Measurements from ENCODE around the gene DPAGT1.
"Not testable (repeated sequence)": the region's sequence is repeated elsewhere in the genome, so short reads cannot be mapped to it uniquely, and the experiment has no call there.

The DPAGT1 gene

DNA sequence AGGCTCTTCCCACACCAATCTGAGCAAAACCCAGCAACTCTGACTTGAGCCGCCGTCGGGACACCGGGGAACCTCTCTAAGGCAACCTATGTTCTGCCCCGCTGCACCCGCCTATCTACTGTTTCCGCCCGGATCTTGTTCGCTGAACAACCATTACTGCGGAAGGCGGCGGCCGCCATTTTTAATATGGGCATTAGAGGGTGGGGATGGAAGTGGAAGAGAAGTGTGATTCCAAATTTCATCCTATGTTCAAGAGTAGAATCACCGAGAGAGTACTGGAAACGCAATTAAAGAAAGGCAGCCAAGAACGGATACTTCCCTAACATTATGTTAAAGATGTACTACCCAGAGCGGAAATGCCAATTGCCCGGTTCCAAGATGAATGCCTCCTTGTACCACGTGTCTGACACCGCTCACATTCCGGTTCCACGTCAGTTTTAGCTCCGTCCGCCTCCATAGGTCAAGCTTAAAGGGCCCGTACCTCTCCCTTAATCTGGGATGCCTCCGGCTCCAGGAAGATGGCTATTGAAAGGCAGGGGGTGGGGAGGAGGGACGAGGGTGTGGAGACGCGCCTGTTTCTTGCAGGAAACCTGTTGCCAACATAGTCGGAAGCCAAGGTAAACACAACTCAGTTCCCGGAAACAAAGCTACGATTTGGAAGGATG is at the start of gene DPAGT1:
Gene DPAGT1 (minus strand): TSS at position 95 of the 665 bp plus-strand sequence. CDS start 198 bp downstream, outside the sequence.
- Histone ChIP-seq H3K27me3 (ENCODE audit: control insufficient read depth, insufficient read depth, low read length) (no peaks in the 10 kb centered on the region), H3K9ac (ENCODE audit: low read length) (peak within 1 kb of the TSS; percentile 85), H3K36me3 (ENCODE audit: control insufficient read depth, insufficient read depth, low read length) (peaks cover 11% of the 10 kb centered on the region), H3K4me3 (ENCODE audit: low read length) (peak within 1 kb of the TSS; percentile 89), H3K27ac (ENCODE audit: low read depth, low read length) (peak within 1 kb of the TSS; percentile 97), H3K4me1 (ENCODE audit: control insufficient read depth, insufficient read depth, low read length) (peaks cover 23% of the 10 kb centered on the region)

DNA sequence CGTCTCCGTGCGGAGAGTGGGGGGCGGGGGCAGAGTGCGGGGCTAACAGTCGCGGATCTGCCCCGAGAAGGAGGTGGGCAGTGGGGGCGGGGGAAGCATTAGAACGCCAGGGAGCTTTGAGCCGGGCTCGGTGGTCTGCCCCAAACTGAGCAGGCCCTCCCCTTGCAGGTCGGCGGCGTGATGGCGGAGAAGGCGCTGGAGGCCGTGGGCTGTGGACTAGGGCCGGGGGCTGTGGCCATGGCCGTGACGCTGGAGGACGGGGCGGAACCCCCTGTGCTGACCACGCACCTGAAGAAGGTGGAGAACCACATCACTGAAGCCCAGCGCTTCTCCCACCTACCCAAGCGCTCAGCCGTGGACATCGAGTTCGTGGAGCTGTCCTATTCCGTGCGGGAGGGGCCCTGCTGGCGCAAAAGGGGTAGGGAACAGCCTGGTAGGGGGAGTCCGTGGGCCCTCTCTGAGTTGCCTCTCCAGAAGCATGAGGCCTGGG is 48.2 kb upstream of the DPAGT1 start:
- no peaks in the 10 kb centered on the region for H3K4me1 ChIP-seq (ENCODE audit: control insufficient read depth, insufficient read depth, low read length)
- H3K9ac ChIP-seq (ENCODE audit: low read length) = no peak overlapping the region
- H3K4me3 ChIP-seq (ENCODE audit: low read length) = no peak overlapping the region
- no peaks in the 10 kb centered on the region for H3K36me3 ChIP-seq (ENCODE audit: control insufficient read depth, insufficient read depth, low read length)
- no peak overlapping the region for H3K27ac ChIP-seq (ENCODE audit: low read depth, low read length)
- H3K27me3 ChIP-seq (ENCODE audit: control insufficient read depth, insufficient read depth, low read length) = peaks cover 8% of the 10 kb centered on the region

DNA sequence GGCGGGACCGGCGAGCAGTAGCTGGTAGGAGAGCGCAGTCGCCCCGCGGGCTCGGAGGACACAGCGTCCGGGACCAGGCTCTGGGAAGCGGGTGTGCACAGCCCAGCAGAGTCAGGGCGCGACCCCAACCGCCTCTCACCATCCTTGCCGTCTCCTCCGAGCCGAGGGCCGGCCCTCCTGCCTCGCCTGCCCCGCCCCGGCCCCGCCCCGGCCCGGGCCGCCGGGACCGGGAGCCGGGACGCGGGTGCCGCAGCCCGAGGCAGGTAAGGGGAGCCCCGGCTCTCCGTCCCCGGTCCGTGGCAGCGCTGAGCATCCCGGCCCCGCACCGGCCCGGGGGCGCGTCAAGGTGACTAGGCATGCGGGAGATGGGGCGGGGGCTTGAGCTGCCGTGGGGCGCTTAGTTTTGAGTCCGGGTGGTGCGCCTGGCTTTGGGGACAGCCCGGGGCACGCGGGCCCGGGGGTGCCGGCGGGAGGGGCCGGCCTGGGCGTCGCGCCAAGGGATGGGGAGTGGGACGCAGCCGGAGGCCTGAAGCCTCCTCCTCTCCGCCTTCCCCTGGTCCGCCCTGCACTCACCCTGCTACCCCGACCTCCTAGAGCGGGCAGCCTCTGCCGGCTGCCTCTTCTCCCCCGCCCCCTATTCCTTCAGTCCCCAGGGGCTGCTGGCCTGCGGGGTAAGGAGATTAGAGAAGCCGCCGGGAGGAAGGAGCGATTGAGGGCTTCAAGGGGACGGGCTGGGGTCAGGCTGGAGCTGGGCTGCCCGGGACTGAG is 47.5 kb upstream of the DPAGT1 start, which contains the start of gene ABCG4:
Gene ABCG4 (plus strand): TSS at position 35 of the 768 bp plus-strand sequence. CDS start 914 bp downstream, outside the sequence.
- H3K36me3 ChIP-seq (ENCODE audit: control insufficient read depth, insufficient read depth, low read length) = no peaks in the 10 kb centered on the region
- peaks cover 8% of the 10 kb centered on the region for H3K27me3 ChIP-seq (ENCODE audit: control insufficient read depth, insufficient read depth, low read length)
- H3K27ac ChIP-seq (ENCODE audit: low read depth, low read length) = no peak within 1 kb of the TSS
- no peaks in the 10 kb centered on the region for H3K4me1 ChIP-seq (ENCODE audit: control insufficient read depth, insufficient read depth, low read length)
- H3K4me3 ChIP-seq (ENCODE audit: low read length) = peak within 1 kb of the TSS; percentile 48
- no peak within 1 kb of the TSS for H3K9ac ChIP-seq (ENCODE audit: low read length)

DNA sequence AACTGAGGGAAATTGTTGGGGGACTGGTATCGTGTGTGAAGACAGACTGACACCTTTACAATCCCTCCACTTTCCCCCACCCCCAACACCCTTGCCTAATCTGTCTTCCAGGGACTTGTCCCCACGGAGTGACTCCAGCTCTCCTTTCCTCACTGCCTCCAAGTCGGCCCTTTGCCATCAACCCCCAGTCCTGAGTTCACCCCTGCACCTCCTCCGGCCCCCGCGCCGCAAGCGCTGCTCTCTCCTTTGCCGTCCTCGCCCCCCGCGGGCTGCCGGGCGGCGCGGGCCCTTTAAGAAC is 47.0 kb upstream of the DPAGT1 start:
- Histone ChIP-seq H3K27me3 (ENCODE audit: control insufficient read depth, insufficient read depth, low read length) (peaks cover 8% of the 10 kb centered on the region), H3K9ac (ENCODE audit: low read length) (no peak overlapping the region), H3K36me3 (ENCODE audit: control insufficient read depth, insufficient read depth, low read length) (no peaks in the 10 kb centered on the region), H3K4me3 (ENCODE audit: low read length) (peak overlapping the region; percentile 48), H3K27ac (ENCODE audit: low read depth, low read length) (no peak overlapping the region), H3K4me1 (ENCODE audit: control insufficient read depth, insufficient read depth, low read length) (no peaks in the 10 kb centered on the region)

DNA sequence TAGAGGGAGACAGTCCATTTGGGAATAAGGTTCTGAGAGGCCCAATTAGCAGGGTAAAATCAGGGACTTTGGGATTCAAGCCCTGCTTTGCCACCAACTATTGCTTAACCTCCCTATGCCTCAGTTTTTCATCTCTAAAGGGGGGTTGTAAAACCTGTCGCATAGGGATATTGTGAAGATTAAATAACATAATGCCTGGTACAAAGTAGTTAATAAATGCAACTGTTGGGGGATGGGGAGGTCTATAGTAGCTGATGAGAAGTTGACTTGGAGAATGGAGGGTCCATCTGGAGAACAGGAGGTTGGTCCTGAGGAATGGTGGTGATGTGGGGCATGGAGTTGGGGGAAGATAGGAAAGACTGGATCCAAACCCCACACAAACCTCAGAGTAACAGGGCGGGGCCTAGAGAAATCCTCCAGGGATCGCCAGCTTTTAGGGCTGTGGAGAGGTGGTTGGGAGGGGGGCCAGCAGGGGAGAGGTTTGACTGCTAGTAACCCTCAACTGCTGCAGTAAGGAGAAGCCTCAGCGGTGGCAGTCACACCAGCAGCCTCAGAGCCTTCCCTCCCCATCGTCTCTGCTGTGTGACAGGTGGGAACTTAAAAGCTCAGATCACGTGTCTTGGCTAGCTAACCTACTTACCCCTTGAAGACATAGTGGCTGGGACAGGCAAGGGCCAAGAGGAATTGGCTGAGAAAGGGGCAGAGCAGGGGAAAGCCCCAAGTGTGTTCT is 46.1 kb upstream of the DPAGT1 start:
- Histone ChIP-seq H3K4me3 (ENCODE audit: low read length) (no peak overlapping the region), H3K27me3 (ENCODE audit: control insufficient read depth, insufficient read depth, low read length) (peaks cover 8% of the 10 kb centered on the region)

DNA sequence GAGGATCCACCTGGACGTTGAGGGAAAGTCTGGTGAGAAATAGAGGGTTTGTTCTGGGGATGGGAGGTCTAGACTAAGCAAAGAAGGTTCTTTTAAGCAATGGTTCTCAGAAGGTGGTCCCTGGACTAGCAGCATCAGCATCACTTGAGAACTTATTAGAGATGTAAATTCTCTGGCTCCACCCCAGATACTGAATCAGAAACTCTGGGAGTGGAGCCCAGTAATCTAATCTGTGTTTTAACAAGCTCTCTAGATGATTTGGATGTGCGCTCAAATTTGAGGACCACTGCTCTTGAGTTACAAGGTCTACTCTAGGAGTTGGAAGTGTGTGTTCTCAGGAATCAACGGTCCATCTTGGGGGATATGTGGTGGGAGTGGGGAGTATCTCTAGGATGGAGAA is 43.9 kb upstream of the DPAGT1 start:
- Histone ChIP-seq H3K9ac (ENCODE audit: low read length) (no peak overlapping the region), H3K4me1 (ENCODE audit: control insufficient read depth, insufficient read depth, low read length) (no peaks in the 10 kb centered on the region), H3K4me3 (ENCODE audit: low read length) (no peak overlapping the region), H3K27me3 (ENCODE audit: control insufficient read depth, insufficient read depth, low read length) (peaks cover 8% of the 10 kb centered on the region), H3K36me3 (ENCODE audit: control insufficient read depth, insufficient read depth, low read length) (no peaks in the 10 kb centered on the region), H3K27ac (ENCODE audit: low read depth, low read length) (no peak overlapping the region)

More for the DNA sequence above, 46.1 kb upstream of the DPAGT1 start:
- H3K9ac ChIP-seq (ENCODE audit: low read length) = no peak overlapping the region
- H3K27ac ChIP-seq (ENCODE audit: low read depth, low read length) = no peak overlapping the region
- no peaks in the 10 kb centered on the region for H3K36me3 ChIP-seq (ENCODE audit: control insufficient read depth, insufficient read depth, low read length)
- H3K4me1 ChIP-seq (ENCODE audit: control insufficient read depth, insufficient read depth, low read length) = no peaks in the 10 kb centered on the region

DNA sequence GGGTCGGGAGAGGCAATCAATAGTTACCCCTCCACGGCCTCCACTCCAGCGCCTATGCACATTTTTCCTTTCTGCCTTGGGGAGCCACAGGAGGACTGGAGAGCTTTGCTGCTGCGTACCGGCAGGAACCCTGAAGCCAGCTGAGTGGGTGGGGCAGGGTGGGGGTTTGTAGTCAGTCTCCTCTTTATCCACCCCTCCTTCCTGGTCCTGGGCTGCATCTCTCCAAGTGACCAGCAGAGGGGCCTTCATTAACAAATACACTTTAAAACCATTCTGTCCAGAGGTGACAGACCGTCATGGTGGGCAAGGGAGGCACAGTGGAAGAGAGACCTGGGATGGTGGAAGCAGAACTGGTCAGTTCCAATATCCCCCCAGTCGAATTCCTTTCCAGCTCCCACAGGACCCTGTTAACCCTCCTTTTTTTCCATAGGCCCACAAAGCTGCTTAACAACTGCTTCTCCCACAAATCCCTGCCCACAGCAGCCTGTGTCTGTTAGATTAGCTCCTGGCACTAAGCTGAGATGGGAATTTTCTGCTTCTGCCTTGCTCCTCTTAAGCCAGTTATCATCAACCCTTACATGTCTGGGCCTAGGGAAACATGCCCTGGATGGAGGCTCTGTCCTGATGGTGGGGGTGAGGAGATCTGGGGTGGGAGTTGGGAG is 43.3 kb upstream of the DPAGT1 start:
- peaks cover 6% of the 10 kb centered on the region for H3K27me3 ChIP-seq (ENCODE audit: control insufficient read depth, insufficient read depth, low read length)
- H3K4me1 ChIP-seq (ENCODE audit: control insufficient read depth, insufficient read depth, low read length) = no peaks in the 10 kb centered on the region
- H3K9ac ChIP-seq (ENCODE audit: low read length) = no peak overlapping the region
- no peak overlapping the region for H3K27ac ChIP-seq (ENCODE audit: low read depth, low read length)
- no peaks in the 10 kb centered on the region for H3K36me3 ChIP-seq (ENCODE audit: control insufficient read depth, insufficient read depth, low read length)
- no peak overlapping the region for H3K4me3 ChIP-seq (ENCODE audit: low read length)

DNA sequence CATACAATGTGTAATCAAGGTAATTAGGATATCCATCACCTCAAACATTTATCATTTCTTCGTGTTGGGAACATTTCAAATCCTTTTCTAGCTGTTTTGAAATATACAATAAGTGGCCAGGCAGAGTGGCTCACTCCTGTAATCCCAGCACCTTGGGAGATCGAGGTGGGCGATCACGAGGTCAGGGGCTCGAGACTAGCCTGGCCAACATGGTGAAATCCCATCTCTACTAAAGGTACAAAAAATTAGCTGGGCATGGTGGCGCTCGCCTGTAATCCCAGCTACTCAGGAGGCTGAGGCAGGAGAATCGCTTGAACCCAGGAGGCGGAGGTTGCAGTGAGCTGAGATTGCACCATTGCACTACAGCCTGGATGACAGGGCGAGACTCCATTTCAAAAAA is 37.6 kb upstream of the DPAGT1 start:
- not testable (repeated sequence) for H3K4me1 ChIP-seq (ENCODE audit: control insufficient read depth, insufficient read depth, low read length)

DNA sequence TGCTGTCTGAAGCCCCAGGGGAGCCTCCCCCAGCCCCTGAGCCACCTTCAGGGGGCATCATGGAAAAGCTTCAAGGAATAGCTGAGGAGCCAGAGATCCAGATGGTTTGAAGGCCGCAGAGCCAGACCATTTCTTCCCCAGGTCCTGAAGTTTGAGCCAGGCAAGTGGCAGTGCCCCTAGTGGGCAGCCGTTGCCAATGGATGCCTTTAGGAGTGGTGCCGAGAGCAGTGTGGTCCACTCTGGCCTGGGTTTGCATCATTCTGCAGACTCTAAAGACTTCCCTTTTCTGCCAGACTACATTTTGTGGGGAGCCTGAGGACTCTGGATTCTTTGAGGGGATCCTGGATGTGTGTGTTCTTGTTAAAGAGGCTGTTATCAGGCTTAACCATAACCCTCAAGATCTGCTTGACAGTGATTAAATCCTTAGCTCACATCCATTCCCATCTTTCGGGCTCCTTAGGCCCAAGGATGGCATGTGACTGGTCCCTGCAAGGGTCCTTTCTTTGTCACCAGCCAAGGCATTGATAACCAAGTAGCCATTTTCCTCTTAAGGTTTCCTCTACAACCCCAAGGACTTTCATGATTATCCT is 32.8 kb upstream of the DPAGT1 start:
- Histone ChIP-seq H3K9ac (ENCODE audit: low read length) (no peak overlapping the region), H3K36me3 (ENCODE audit: control insufficient read depth, insufficient read depth, low read length) (peaks cover 31% of the 10 kb centered on the region), H3K4me3 (ENCODE audit: low read length) (no peak overlapping the region), H3K4me1 (ENCODE audit: control insufficient read depth, insufficient read depth, low read length) (no peaks in the 10 kb centered on the region), H3K27ac (ENCODE audit: low read depth, low read length) (no peak overlapping the region), H3K27me3 (ENCODE audit: control insufficient read depth, insufficient read depth, low read length) (peaks cover 2% of the 10 kb centered on the region)

More for the DNA sequence above, 37.6 kb upstream of the DPAGT1 start:
- H3K4me3 ChIP-seq (ENCODE audit: low read length); H3K9ac ChIP-seq (ENCODE audit: low read length); H3K27ac ChIP-seq (ENCODE audit: low read depth, low read length); H3K36me3 ChIP-seq (ENCODE audit: control insufficient read depth, insufficient read depth, low read length); H3K27me3 ChIP-seq (ENCODE audit: control insufficient read depth, insufficient read depth, low read length): not testable (repeated sequence)

DNA sequence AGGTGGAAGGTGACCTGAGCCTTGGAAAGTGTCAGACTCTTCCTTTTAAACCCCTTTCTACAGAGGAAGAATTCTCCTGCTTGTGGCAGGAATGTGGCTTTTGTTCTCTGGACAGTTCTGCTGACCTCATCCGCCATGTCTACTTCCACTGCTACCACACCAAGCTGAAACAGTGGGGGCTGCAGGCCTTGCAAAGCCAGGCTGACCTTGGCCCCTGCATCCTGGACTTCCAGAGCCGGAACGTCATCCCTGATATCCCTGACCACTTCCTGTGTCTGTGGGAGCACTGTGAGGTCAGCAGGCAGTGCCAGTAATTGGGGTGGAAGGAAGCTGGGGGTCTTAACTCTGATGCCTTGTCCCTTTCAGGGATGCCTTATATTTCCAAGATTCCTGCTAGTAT is 29.0 kb upstream of the DPAGT1 start:
- no peaks in the 10 kb centered on the region for H3K27me3 ChIP-seq (ENCODE audit: control insufficient read depth, insufficient read depth, low read length)
- no peaks in the 10 kb centered on the region for H3K4me1 ChIP-seq (ENCODE audit: control insufficient read depth, insufficient read depth, low read length)
- no peak overlapping the region for H3K9ac ChIP-seq (ENCODE audit: low read length)
- no peak overlapping the region for H3K27ac ChIP-seq (ENCODE audit: low read depth, low read length)
- H3K4me3 ChIP-seq (ENCODE audit: low read length) = no peak overlapping the region
- peaks cover 31% of the 10 kb centered on the region for H3K36me3 ChIP-seq (ENCODE audit: control insufficient read depth, insufficient read depth, low read length)

DNA sequence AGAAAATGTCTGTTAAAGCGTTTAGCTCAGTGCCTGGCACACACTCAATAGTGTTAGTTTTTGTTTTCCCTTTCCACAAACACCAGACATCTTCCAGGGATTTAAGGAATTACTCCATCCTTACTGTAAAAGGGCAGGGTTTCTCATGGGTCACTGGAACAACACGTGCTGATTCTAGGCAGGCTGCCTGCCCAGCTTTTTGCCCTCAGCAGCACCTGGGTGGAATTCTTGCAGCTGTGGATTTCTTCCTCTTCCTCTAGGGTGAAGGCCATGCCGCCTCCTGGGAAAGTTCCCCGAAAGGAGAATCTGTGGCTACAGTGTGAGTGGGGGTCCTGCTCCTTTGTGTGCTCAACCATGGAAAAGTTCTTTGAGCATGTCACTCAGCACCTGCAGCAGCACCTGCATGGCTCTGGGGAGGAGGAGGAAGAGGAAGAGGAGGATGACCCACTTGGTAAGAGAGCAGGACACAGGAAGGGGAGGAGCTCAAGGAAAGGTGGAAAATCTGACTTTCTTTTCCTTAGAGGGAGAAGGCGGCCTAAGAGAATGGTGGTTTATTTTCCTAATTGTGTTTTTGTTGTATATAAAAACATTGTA is 25.1 kb upstream of the DPAGT1 start:
- no peaks in the 10 kb centered on the region for H3K27me3 ChIP-seq (ENCODE audit: control insufficient read depth, insufficient read depth, low read length)
- H3K9ac ChIP-seq (ENCODE audit: low read length) = no peak overlapping the region
- H3K36me3 ChIP-seq (ENCODE audit: control insufficient read depth, insufficient read depth, low read length) = peaks cover 19% of the 10 kb centered on the region
- H3K4me1 ChIP-seq (ENCODE audit: control insufficient read depth, insufficient read depth, low read length) = peaks cover 5% of the 10 kb centered on the region
- H3K4me3 ChIP-seq (ENCODE audit: low read length) = no peak overlapping the region
- H3K27ac ChIP-seq (ENCODE audit: low read depth, low read length) = no peak overlapping the region
